Gastroesophageal sphincter (tissue), 3 donors: ENCODE data around the gene EIF3D.

Source experiments
- CTCF ChIP-seq, 4 experiments: fragments of 200-600 bp in 2 of 4; fragments of 450-650 bp in 2 of 4; sonication (generic) in 1 of 4; IDR thresholded peaks; one replicate each; pipeline ENCODE4 v1.5.1; 2017 to 2019; ENCODE audit warnings: antibody characterized with exemption in 4 of 4, mild to moderate bottlenecking in 2 of 4, moderate library complexity in 2 of 4
- EP300 ChIP-seq: sonication (generic); formaldehyde crosslinking; IDR thresholded peaks from one replicate; pipeline ENCODE4 v1.6.1; 2017; ENCODE audit warnings: antibody characterized with exemption, mild to moderate bottlenecking
- POLR2A ChIP-seq, 2 donors: fragments of 450-650 bp; IDR thresholded peaks; one replicate each; pipeline ENCODE4 v1.6.1; 2017; ENCODE audit warnings: antibody characterized with exemption in 2 of 2, mild to moderate bottlenecking in 2 of 2, moderate library complexity in 1 of 2
- POLR2AphosphoS5 ChIP-seq: sonication (generic); formaldehyde crosslinking; IDR thresholded peaks from one replicate; pipeline ENCODE4 v1.6.1; 2017; ENCODE audit warnings: antibody characterized with exemption

GRCh38 chr22:36541831-36542411, 13.0 kb upstream of the EIF3D start:
- no peak for TF ChIP-seq CTCF (IDR thresholded peaks at IDR 0.05)
- TF ChIP-seq POLR2AphosphoS5, result peak; percentile 6
- no peak for TF ChIP-seq POLR2A (IDR thresholded peaks at IDR 0.05)
- no peak for TF ChIP-seq EP300
